SK-N-SH treated with all-trans-retinoic acid at 6 μM for 48 hours (cell line): ENCODE measurements around the gene ATP9A.

Experiments used
- SNAI2 ChIP-seq: fragments of 250-450 bp; sonication (Bioruptor Pico); IDR thresholded peaks from 2 replicates; pipeline ENCODE4 v1.5.0; 2020; ENCODE audit warnings: mild to moderate bottlenecking, moderate library complexity
- TF ChIP-seq, protein P1 (sequence below): fragments of 250-450 bp; sonication (Bioruptor Pico); IDR thresholded peaks from 2 replicates; pipeline ENCODE4 v1.5.0; 2020; ENCODE audit warnings: mild to moderate bottlenecking, moderate library complexity

DNA sequence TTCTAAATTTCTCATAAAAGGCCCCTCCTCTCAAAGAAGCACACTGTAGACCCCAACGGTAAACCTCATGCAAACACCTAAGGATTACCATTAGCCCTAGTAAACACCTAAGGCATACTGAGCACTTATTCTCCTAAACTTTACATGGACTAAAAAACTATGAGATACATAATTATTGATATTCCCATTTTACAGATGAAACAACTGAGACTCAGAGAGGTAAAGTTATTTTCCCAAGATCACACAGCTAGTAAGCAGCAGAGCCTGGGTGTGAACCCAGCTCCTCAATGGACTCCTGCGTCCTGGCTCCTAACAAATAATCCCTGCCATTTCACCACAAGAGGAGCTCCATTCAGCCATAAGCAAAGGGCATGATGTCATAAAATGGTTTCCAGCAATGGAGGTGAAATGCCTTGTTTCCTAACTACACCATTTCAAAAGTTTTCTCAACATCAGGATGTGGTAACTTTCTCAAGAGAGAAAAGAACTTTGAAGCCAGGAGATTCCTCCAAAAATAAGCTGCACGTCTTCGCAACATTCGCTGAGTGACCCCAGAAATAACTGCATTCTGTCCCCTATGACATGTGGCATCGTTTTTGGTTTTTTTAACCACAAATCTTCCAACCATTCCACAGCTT, 4.1 kb downstream of the ATP9A start:
- TF ChIP-seq, protein P1, sequence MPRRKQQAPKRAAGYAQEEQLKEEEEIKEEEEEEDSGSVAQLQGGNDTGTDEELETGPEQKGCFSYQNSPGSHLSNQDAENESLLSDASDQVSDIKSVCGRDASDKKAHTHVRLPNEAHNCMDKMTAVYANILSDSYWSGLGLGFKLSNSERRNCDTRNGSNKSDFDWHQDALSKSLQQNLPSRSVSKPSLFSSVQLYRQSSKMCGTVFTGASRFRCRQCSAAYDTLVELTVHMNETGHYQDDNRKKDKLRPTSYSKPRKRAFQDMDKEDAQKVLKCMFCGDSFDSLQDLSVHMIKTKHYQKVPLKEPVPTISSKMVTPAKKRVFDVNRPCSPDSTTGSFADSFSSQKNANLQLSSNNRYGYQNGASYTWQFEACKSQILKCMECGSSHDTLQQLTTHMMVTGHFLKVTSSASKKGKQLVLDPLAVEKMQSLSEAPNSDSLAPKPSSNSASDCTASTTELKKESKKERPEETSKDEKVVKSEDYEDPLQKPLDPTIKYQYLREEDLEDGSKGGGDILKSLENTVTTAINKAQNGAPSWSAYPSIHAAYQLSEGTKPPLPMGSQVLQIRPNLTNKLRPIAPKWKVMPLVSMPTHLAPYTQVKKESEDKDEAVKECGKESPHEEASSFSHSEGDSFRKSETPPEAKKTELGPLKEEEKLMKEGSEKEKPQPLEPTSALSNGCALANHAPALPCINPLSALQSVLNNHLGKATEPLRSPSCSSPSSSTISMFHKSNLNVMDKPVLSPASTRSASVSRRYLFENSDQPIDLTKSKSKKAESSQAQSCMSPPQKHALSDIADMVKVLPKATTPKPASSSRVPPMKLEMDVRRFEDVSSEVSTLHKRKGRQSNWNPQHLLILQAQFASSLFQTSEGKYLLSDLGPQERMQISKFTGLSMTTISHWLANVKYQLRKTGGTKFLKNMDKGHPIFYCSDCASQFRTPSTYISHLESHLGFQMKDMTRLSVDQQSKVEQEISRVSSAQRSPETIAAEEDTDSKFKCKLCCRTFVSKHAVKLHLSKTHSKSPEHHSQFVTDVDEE (CRISPR knock-in tag): no peak
- TF ChIP-seq SNAI2 (CRISPR knock-in tag): no peak
